Mesendoderm (in vitro differentiated cells): ENCODE results near the gene ZSCAN20.

Experiments
- DNase-seq: peaks from one replicate; pipeline ENCODE4 v3.0.0; 2013
- H2AK5ac ChIP-seq: 2 replicates; pipeline ENCODE4 v1.6.1; 2013; ENCODE audit warnings: low read length, inconsistent platforms
- H2BK120ac ChIP-seq: 2 replicates; pipeline ENCODE4 v1.6.1; 2013; ENCODE audit warnings: low read depth, mild to moderate bottlenecking, low read length, moderate library complexity, mixed read lengths
- H2BK15ac ChIP-seq: replicated peaks from 2 replicates; pipeline ENCODE4 v1.6.1; 2013; ENCODE audit warnings: low read depth, mild to moderate bottlenecking, moderate library complexity
- H2BK5ac ChIP-seq: 2 replicates; pipeline ENCODE4 v1.6.1; 2013; ENCODE audit warnings: low read length, inconsistent platforms
- H3K18ac ChIP-seq: 2 replicates; pipeline ENCODE4 v1.6.1; 2013; ENCODE audit warnings: mild to moderate bottlenecking, low read length, mixed read lengths
- H3K23ac ChIP-seq: one replicate; pipeline ENCODE4 v1.6.1; 2013; ENCODE audit warnings: low read length
- H3K27ac ChIP-seq: 2 replicates; pipeline ENCODE4 v1.5.1; 2013; ENCODE audit warnings: low read depth, mild to moderate bottlenecking, inconsistent platforms, low read length, moderate library complexity
- H3K27me3 ChIP-seq: 2 replicates; pipeline ENCODE4 v1.6.1; 2013; ENCODE audit warnings: low read length, control low read depth, mild to moderate bottlenecking, inconsistent platforms; ENCODE audit not compliant: insufficient read depth, poor library complexity
- H3K36me3 ChIP-seq: 2 replicates; pipeline ENCODE4 v1.6.1; 2013; ENCODE audit warnings: low read length, inconsistent platforms; ENCODE audit not compliant: control insufficient read depth, insufficient read depth
- H3K4ac ChIP-seq: one replicate; pipeline ENCODE4 v1.6.1; 2013; ENCODE audit warnings: low read depth, mild to moderate bottlenecking, low read length, moderate library complexity
- H3K4me1 ChIP-seq: 2 replicates; pipeline ENCODE4 v1.6.1; 2013; ENCODE audit warnings: low read depth, low read length, inconsistent platforms; ENCODE audit not compliant: control insufficient read depth
- H3K4me2 ChIP-seq: 2 replicates; pipeline ENCODE4 v1.6.1; 2013; ENCODE audit warnings: low read length
- H3K4me3 ChIP-seq: 2 replicates; pipeline ENCODE4 v1.5.1; 2013; ENCODE audit warnings: mild to moderate bottlenecking, low read length
- H3K56ac ChIP-seq: one replicate; pipeline ENCODE4 v1.6.1; 2013; ENCODE audit warnings: low read length
- H3K79me1 ChIP-seq: 2 replicates; pipeline ENCODE4 v1.6.1; 2013; ENCODE audit warnings: low read length, inconsistent platforms
- H3K79me2 ChIP-seq: 2 replicates; pipeline ENCODE4 v1.6.1; 2013; ENCODE audit warnings: mild to moderate bottlenecking, low read length; ENCODE audit not compliant: control insufficient read depth, insufficient read depth
- H3K9ac ChIP-seq: 2 replicates; pipeline ENCODE4 v1.6.1; 2013; ENCODE audit warnings: low read length, inconsistent platforms
- H4K5ac ChIP-seq: one replicate; pipeline ENCODE4 v1.6.1; 2013; ENCODE audit warnings: low read length
- H4K8ac ChIP-seq: one replicate; pipeline ENCODE4 v1.6.1; 2013; ENCODE audit warnings: low read depth, mild to moderate bottlenecking, control low read depth, low read length, moderate library complexity
- WGBS: extraction: QIAGEN DNeasy Blood & Tissue Kit; methylation state at CpG from one replicate; pipeline ENCODE4 v1.1.7; 2013; ENCODE audit warnings: low lambda C conversion rate, missing lambda C conversion rate; ENCODE audit not compliant: insufficient coverage; ENCODE audit errors: extremely low coverage; 5-methylcytosine and 5-hydroxymethylcytosine counted together

ZSCAN20 gene

DNA sequence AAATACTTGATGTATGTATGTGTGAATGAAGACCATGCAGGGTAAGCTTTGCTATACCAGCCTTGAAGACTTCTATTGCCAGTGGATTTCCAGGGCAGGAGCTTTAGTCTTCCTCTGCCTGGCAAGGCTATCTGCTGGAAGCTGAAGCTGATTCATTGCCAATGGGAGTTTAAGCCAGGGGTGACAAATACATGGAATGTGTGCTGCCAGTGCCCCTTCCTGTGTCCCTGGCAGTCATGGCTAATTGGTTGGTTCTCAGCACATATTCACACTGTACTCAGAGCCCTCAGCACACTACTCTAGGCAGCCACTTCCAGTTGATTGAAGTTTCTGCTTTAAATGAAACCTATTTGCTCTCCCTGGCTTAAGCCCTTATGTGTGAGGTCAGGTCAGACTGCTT lies 1.5 kb downstream of the ZSCAN20 start:
- Histone ChIP-seq H3K27me3 (no peaks in the 10 kb centered on the region), H2BK5ac (no peak overlapping the region), H2BK120ac (no peak overlapping the region), H4K5ac (no peak overlapping the region), H3K4ac (no peak overlapping the region), H2BK15ac (no peak overlapping the region), H3K79me2 (no peaks in the 10 kb centered on the region), H4K8ac (no peak overlapping the region), H3K4me3 (no peak overlapping the region), H3K18ac (no peak overlapping the region), H3K9ac (no peak overlapping the region), H3K36me3 (no peaks in the 10 kb centered on the region), H3K23ac (no peak overlapping the region), H3K56ac (no peak overlapping the region), H2AK5ac (no peak overlapping the region), H3K27ac (no peak overlapping the region), H3K79me1 (peaks cover 5% of the 10 kb centered on the region), H3K4me2 (no peak overlapping the region), H3K4me1 (peaks cover 3% of the 10 kb centered on the region)
- DNase-seq = no peak

DNA sequence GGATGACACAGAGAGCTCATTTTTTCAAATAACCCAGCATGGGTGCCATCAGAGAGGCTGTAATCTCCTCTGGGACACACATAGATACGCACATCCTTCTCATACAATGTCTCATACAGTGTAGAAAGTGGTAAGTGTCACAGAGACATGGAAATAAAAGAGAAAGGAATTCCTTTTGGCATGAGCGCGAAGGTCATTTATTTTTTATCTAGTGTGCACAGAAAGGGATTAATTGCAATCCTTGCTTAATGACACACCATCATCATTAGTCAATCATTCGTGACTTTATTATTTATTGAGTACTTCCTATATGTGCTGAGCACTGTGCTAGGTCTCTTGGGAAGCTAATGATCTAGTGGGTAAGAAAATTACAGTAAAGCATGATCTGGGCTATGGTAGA lies 5.0 kb downstream of the ZSCAN20 start:
- Histone ChIP-seq H3K27me3 (no peaks in the 10 kb centered on the region), H2BK120ac (no peak overlapping the region), H3K4me1 (peaks cover 3% of the 10 kb centered on the region), H2BK5ac (no peak overlapping the region), H3K4me2 (no peak overlapping the region), H2AK5ac (no peak overlapping the region), H3K18ac (no peak overlapping the region), H2BK15ac (no peak overlapping the region), H3K23ac (no peak overlapping the region), H3K27ac (no peak overlapping the region), H3K79me2 (no peaks in the 10 kb centered on the region), H3K56ac (no peak overlapping the region), H3K9ac (no peak overlapping the region), H3K79me1 (peaks cover 5% of the 10 kb centered on the region), H3K36me3 (no peaks in the 10 kb centered on the region), H4K5ac (no peak overlapping the region), H4K8ac (no peak overlapping the region), H3K4ac (no peak overlapping the region), H3K4me3 (no peak overlapping the region)
- whole genome bisulfite sequencing = no CpG with 5 or more reads among the region's 4 CpGs
- DNase-seq = no peak

DNA sequence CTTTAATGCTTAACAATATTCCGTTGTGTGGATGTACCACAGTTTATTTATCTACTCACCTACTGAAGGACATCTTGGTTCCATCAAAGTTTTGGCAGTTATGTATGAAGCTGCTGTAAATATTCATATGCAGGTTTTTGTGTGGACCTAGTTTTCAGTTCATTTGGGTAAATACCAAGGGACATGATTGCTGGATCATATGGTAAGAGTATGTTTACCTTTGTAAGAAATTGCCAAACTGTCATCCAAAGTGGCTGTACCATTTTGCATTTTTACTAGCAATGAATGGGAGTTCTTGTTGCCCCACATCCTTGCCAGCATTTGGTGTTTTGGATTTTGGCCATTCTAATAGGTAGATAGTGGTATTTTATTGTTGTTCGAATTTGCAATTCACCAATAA lies 10.0 kb downstream of the ZSCAN20 start:
- Histone ChIP-seq H3K27me3 (no peaks in the 10 kb centered on the region), H4K5ac (no peak overlapping the region), H3K56ac (no peak overlapping the region), H2AK5ac (no peak overlapping the region), H3K79me2 (no peaks in the 10 kb centered on the region), H4K8ac (no peak overlapping the region), H3K18ac (no peak overlapping the region), H3K9ac (no peak overlapping the region), H3K4me1 (no peaks in the 10 kb centered on the region), H3K79me1 (peaks cover 2% of the 10 kb centered on the region), H2BK15ac (no peak overlapping the region), H3K36me3 (no peaks in the 10 kb centered on the region), H3K4me2 (no peak overlapping the region), H3K4ac (no peak overlapping the region), H2BK5ac (no peak overlapping the region), H2BK120ac (no peak overlapping the region), H3K23ac (no peak overlapping the region), H3K4me3 (no peak overlapping the region), H3K27ac (no peak overlapping the region)
- WGBS = no CpG with 5 or more reads among the region's 2 CpGs
- no peak for DNase-seq

DNA sequence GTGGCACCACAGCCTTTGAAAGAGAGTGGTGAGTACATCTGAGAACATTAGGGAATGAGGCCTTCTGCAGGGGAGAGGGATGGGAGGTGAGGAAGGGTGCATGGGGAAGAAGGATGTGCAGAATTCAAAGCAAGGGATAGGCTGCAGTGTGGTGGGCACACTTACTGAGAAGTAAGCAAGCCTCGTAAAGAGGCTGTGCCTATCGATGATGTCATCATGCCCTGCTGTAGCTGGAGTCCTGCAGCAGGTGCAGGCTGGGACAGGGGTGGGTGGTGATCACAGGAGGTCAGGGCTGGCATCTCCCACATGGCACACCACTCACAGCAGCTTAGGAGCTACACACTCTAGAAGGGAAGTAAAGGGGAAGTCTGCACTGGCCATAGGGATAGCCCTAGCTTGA lies 16.2 kb downstream of the ZSCAN20 start:
- H2AK5ac ChIP-seq = no peak overlapping the region
- no peak overlapping the region for H2BK120ac ChIP-seq
- no peak overlapping the region for H4K5ac ChIP-seq
- H4K8ac ChIP-seq = no peak overlapping the region
- no peak overlapping the region for H3K23ac ChIP-seq
- H3K9ac ChIP-seq = no peak overlapping the region
- no peaks in the 10 kb centered on the region for H3K27me3 ChIP-seq
- no peak overlapping the region for H3K18ac ChIP-seq
- H3K4me3 ChIP-seq = no peak overlapping the region
- no CpG with 5 or more reads among the region's 2 CpGs for WGBS
- H3K36me3 ChIP-seq = peaks cover 5% of the 10 kb centered on the region
- no peaks in the 10 kb centered on the region for H3K79me1 ChIP-seq
- no peaks in the 10 kb centered on the region for H3K4me1 ChIP-seq
- DNase-seq = no peak
- no peak overlapping the region for H3K56ac ChIP-seq
- no peak overlapping the region for H2BK5ac ChIP-seq
- no peak overlapping the region for H2BK15ac ChIP-seq
- H3K4ac ChIP-seq = no peak overlapping the region
- H3K79me2 ChIP-seq = no peaks in the 10 kb centered on the region
- H3K27ac ChIP-seq = no peak overlapping the region
- no peak overlapping the region for H3K4me2 ChIP-seq

DNA sequence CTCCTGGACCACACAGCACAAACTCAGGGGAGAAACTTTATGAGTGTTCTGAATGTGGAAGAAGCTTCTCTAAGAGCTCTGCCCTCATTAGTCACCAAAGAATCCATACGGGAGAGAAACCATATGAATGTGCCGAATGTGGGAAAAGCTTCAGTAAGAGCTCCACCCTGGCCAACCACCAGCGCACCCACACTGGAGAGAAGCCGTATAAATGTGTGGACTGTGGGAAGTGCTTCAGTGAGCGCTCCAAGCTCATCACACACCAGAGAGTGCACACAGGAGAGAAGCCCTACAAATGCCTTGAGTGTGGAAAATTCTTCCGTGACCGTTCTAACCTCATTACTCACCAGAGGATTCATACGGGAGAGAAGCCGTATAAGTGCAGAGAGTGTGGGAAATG lies 22.5 kb downstream of the ZSCAN20 start:
- Histone ChIP-seq H3K79me2 (no peaks in the 10 kb centered on the region), H3K79me1 (no peaks in the 10 kb centered on the region), H3K56ac (no peak overlapping the region), H3K18ac (no peak overlapping the region), H4K5ac (no peak overlapping the region), H3K4me1 (no peaks in the 10 kb centered on the region), H3K36me3 (peaks cover 11% of the 10 kb centered on the region), H3K27ac (no peak overlapping the region), H3K23ac (no peak overlapping the region), H3K27me3 (peaks cover 1% of the 10 kb centered on the region), H2BK15ac (no peak overlapping the region), H3K4ac (no peak overlapping the region), H3K4me2 (no peak overlapping the region), H2BK5ac (no peak overlapping the region), H4K8ac (no peak overlapping the region), H3K4me3 (peak overlapping the region; percentile 28), H2BK120ac (no peak overlapping the region), H2AK5ac (no peak overlapping the region), H3K9ac (no peak overlapping the region)
- no CpG with 5 or more reads among the region's 9 CpGs for WGBS
- peak; percentile 23 for DNase-seq

DNA sequence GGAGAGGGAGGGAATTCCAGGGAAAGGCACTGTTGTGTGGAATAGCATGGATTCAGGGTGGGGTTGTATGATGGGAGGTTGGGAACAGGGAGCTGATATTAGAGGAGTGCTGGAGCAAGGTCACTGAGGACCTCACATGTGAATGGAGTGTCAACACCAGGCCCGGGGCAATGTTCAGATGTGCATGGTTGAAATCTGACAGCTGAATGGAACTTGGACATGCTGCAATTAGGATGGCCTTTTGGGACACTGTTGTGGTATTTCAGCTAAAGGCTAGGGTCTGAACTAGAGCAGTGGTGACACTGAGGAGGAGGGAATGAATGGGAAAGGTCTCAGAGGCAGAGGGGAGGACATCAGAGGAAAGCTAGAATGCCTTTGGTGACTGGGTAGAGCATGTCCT lies 25.0 kb downstream of the ZSCAN20 start:
- Histone ChIP-seq H3K4ac (no peak overlapping the region), H3K4me3 (no peak overlapping the region), H3K27me3 (peaks cover 1% of the 10 kb centered on the region), H2AK5ac (no peak overlapping the region), H3K9ac (no peak overlapping the region), H4K5ac (no peak overlapping the region), H3K79me2 (no peaks in the 10 kb centered on the region), H3K36me3 (peaks cover 9% of the 10 kb centered on the region), H3K27ac (no peak overlapping the region), H3K79me1 (no peaks in the 10 kb centered on the region), H2BK120ac (no peak overlapping the region), H2BK15ac (no peak overlapping the region), H3K4me1 (no peaks in the 10 kb centered on the region), H3K18ac (no peak overlapping the region), H3K23ac (no peak overlapping the region), H3K4me2 (no peak overlapping the region), H3K56ac (no peak overlapping the region), H4K8ac (no peak overlapping the region), H2BK5ac (no peak overlapping the region)
- WGBS = no CpG with 5 or more reads among the region's 1 CpG
- no peak for DNase-seq
